Measurements from ENCODE around the gene USP35.
"Not testable (repeated sequence)": the region's sequence is repeated elsewhere in the genome, so short reads cannot be mapped to it uniquely, and the experiment has no call there.

USP35 gene

GRCh38 chr11:78221396-78222315, 32.9 kb downstream of the USP35 start:
- Histone ChIP-seq H3F3A (ENCODE audit: insufficient read depth) (no peaks in the 10 kb centered on the region), H3K9ac (ENCODE audit: low read length) (no peak overlapping the region), H3K4me3 (ENCODE audit: insufficient read depth, low read length, poor library complexity, severe bottlenecking) (no peak overlapping the region), H3K27me3 (ENCODE audit: low read length) (no peaks in the 10 kb centered on the region), H3K36me3 (ENCODE audit: low read length) (no peaks in the 10 kb centered on the region), H3K9me3 (ENCODE audit: insufficient read depth, low read length) (no peaks in the 10 kb centered on the region), H3K27ac (ENCODE audit: low read depth, low read length) (no peak overlapping the region), H3K4me2 (ENCODE audit: low read depth, low read length, poor library complexity, severe bottlenecking) (no peak overlapping the region), H2AFZ (ENCODE audit: low read depth, low read length, severe bottlenecking) (no peak overlapping the region), H3K79me2 (ENCODE audit: insufficient read depth, low read length) (no peaks in the 10 kb centered on the region), H4K20me1 (ENCODE audit: low read depth, low read length) (no peaks in the 10 kb centered on the region), H3K9me2 (replicated peaks; ENCODE audit: insufficient read depth, low read length) (no peaks in the 10 kb centered on the region)
- TF ChIP-seq EZH2phosphoT487 (conservative IDR thresholded peaks at IDR 0.05; ENCODE audit: low read length): no peak
- TF ChIP-seq, protein P1, sequence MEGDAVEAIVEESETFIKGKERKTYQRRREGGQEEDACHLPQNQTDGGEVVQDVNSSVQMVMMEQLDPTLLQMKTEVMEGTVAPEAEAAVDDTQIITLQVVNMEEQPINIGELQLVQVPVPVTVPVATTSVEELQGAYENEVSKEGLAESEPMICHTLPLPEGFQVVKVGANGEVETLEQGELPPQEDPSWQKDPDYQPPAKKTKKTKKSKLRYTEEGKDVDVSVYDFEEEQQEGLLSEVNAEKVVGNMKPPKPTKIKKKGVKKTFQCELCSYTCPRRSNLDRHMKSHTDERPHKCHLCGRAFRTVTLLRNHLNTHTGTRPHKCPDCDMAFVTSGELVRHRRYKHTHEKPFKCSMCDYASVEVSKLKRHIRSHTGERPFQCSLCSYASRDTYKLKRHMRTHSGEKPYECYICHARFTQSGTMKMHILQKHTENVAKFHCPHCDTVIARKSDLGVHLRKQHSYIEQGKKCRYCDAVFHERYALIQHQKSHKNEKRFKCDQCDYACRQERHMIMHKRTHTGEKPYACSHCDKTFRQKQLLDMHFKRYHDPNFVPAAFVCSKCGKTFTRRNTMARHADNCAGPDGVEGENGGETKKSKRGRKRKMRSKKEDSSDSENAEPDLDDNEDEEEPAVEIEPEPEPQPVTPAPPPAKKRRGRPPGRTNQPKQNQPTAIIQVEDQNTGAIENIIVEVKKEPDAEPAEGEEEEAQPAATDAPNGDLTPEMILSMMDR (IDR thresholded peaks at IDR 0.05; ENCODE audit: insufficient read depth, low read length, poor library complexity, severe bottlenecking): no peak

DNA sequence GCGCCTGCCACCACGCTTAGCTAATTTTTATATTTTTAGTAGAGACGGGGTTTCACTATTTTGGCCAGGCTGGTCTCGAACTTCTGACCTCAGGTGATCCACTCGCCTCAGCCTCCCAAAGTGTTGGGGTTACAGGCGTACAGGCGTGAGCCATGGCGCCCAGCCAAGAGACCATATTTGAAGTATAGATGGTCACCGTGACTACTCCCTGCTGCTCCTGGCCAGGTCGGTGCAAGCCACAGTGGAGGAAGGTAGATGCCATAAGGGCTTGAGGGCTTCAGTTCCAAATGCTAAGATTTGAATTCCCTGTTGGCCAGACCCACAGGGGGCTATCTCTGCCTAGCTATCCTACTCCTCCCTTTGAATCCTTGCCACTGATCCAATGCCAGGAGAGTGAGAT, 34.0 kb downstream of the USP35 start:
- not testable (repeated sequence) for H3K36me3 ChIP-seq (ENCODE audit: low read length); H3K9me3 ChIP-seq (ENCODE audit: insufficient read depth, low read length); H3K4me2 ChIP-seq (ENCODE audit: low read depth, low read length, poor library complexity, severe bottlenecking); H3K9me2 ChIP-seq (replicated peaks; ENCODE audit: insufficient read depth, low read length); H3K27ac ChIP-seq (ENCODE audit: low read depth, low read length); H3K9ac ChIP-seq (ENCODE audit: low read length); H2AFZ ChIP-seq (ENCODE audit: low read depth, low read length, severe bottlenecking); H4K20me1 ChIP-seq (ENCODE audit: low read depth, low read length); H3K79me2 ChIP-seq (ENCODE audit: insufficient read depth, low read length); H3K4me3 ChIP-seq (ENCODE audit: insufficient read depth, low read length, poor library complexity, severe bottlenecking); H3F3A ChIP-seq (ENCODE audit: insufficient read depth); H3K27me3 ChIP-seq (ENCODE audit: low read length)

- no peaks in the 10 kb centered on the region for H3K36me3 ChIP-seq (ENCODE audit: low read length)
- H3F3A ChIP-seq (ENCODE audit: insufficient read depth): no peaks in the 10 kb centered on the region
- TF ChIP-seq, protein P1 (IDR thresholded peaks at IDR 0.05; ENCODE audit: insufficient read depth, low read length, poor library complexity, severe bottlenecking): no peak
- TF ChIP-seq EZH2phosphoT487 (conservative IDR thresholded peaks at IDR 0.05; ENCODE audit: low read length): no peak
- H3K27ac ChIP-seq (ENCODE audit: low read depth, low read length): no peak overlapping the region
- H3K4me2 ChIP-seq (ENCODE audit: low read depth, low read length, poor library complexity, severe bottlenecking): no peak overlapping the region
- H3K9ac ChIP-seq (ENCODE audit: low read length): no peak overlapping the region
- H4K20me1 ChIP-seq (ENCODE audit: low read depth, low read length): no peaks in the 10 kb centered on the region
- H2AFZ ChIP-seq (ENCODE audit: low read depth, low read length, severe bottlenecking): no peak overlapping the region
- H3K9me2 ChIP-seq (replicated peaks; ENCODE audit: insufficient read depth, low read length): no peaks in the 10 kb centered on the region
- H3K4me3 ChIP-seq (ENCODE audit: insufficient read depth, low read length, poor library complexity, severe bottlenecking): no peak overlapping the region
- H3K79me2 ChIP-seq (ENCODE audit: insufficient read depth, low read length): no peaks in the 10 kb centered on the region
- no peaks in the 10 kb centered on the region for H3K9me3 ChIP-seq (ENCODE audit: insufficient read depth, low read length)
- H3K27me3 ChIP-seq (ENCODE audit: low read length): no peaks in the 10 kb centered on the region
These were observed 34.7 kb downstream of the USP35 start for GRCh38 chr11:78223320-78223954.

- no peak overlapping the region for H2AFZ ChIP-seq (ENCODE audit: low read depth, low read length, severe bottlenecking)
- H3K9me2 ChIP-seq (replicated peaks; ENCODE audit: insufficient read depth, low read length): no peaks in the 10 kb centered on the region
- no peak overlapping the region for H3K4me2 ChIP-seq (ENCODE audit: low read depth, low read length, poor library complexity, severe bottlenecking)
- no peaks in the 10 kb centered on the region for H3K9me3 ChIP-seq (ENCODE audit: insufficient read depth, low read length)
- H3K4me3 ChIP-seq (ENCODE audit: insufficient read depth, low read length, poor library complexity, severe bottlenecking): no peak overlapping the region
- no peak for TF ChIP-seq EZH2phosphoT487 (conservative IDR thresholded peaks at IDR 0.05; ENCODE audit: low read length)
- no peaks in the 10 kb centered on the region for H3K27me3 ChIP-seq (ENCODE audit: low read length)
- H3F3A ChIP-seq (ENCODE audit: insufficient read depth): no peaks in the 10 kb centered on the region
- no peak overlapping the region for H3K27ac ChIP-seq (ENCODE audit: low read depth, low read length)
- H4K20me1 ChIP-seq (ENCODE audit: low read depth, low read length): no peaks in the 10 kb centered on the region
- H3K36me3 ChIP-seq (ENCODE audit: low read length): no peaks in the 10 kb centered on the region
- no peaks in the 10 kb centered on the region for H3K79me2 ChIP-seq (ENCODE audit: insufficient read depth, low read length)
- H3K9ac ChIP-seq (ENCODE audit: low read length): no peak overlapping the region
These were observed 35.8 kb downstream of the USP35 start for GRCh38 chr11:78224506-78224905.
